B cell (primary cell): ENCODE measurements around the gene UGT3A1. TPM values are rescaled to one million over a fixed set of nuclear protein-coding genes. Genes with fewer than 3 reads are reported as not detected.

ENCODE experiments used
- ATAC-seq: fragments of 200-7000 bp; cut with Tn5 transposase; one replicate; pipeline ENCODE4 v1.10.0; 2021; ENCODE audit warnings: low read depth, mild to moderate bottlenecking, moderate number of reproducible peaks, moderate library complexity
- CTCF ChIA-PET: fragments of 350-600 bp; sonication (Branson Sonifier 250); formaldehyde crosslinking; loops from one replicate; lab custom pipeline; 2021; ENCODE audit warnings: antibody characterized with exemption, inconsistent platforms; lab: Charles Lee
- POLR2A ChIA-PET: fragments of 350-600 bp; sonication (Branson Sonifier 250); formaldehyde crosslinking; loops from one replicate; lab custom pipeline; 2021; ENCODE audit warnings: antibody characterized with exemption; lab: Charles Lee
- DNase-seq: peaks from one replicate; pipeline ENCODE4 v3.0.0; 2013
- H2AFZ ChIP-seq: 2 replicates; pipeline ENCODE4 v1.6.1; 2012; ENCODE audit warnings: mild to moderate bottlenecking, low read depth, low read length; ENCODE audit not compliant: insufficient read depth, poor library complexity, severe bottlenecking
- H3K27ac ChIP-seq, 2 donors: 1 replicate in 1 of 2; 2 replicates in 1 of 2; pipeline ENCODE4 v1.5.1; 2012 to 2013; ENCODE audit warnings: low read length in 2 of 2, mild to moderate bottlenecking in 2 of 2, moderate library complexity in 1 of 2
- H3K27me3 ChIP-seq, 4 experiments: fragments of 200-600 bp in 1 of 4; sonication (generic) in 1 of 4; replicated peaks in 1 of 4; 1 replicate in 2 of 4; 2 replicates in 2 of 4; pipeline versions ENCODE4 v1.6.1 to v1.7.0; 2013 to 2016; ENCODE audit warnings: low read length in 3 of 4, mild to moderate bottlenecking in 2 of 4, mixed read lengths in 1 of 4, moderate library complexity in 1 of 4; ENCODE audit not compliant: insufficient read depth in 4 of 4, control insufficient read depth in 3 of 4; ENCODE audit errors: control extremely low read depth in 1 of 4
- H3K36me3 ChIP-seq, 2 experiments: replicated peaks in 1 of 2; 1 replicate in 1 of 2; 2 replicates in 1 of 2; pipeline versions ENCODE4 v1.6.1 to v1.7.1; 2013; ENCODE audit warnings: low read length in 1 of 2; ENCODE audit not compliant: insufficient read depth in 2 of 2, control insufficient read depth in 1 of 2; ENCODE audit errors: control extremely low read depth in 1 of 2, extremely low read depth in 1 of 2
- H3K4me1 ChIP-seq, 2 donors: fragments of 200-600 bp in 1 of 2; sonication (generic) in 1 of 2; 1 replicate in 1 of 2; 2 replicates in 1 of 2; pipeline versions ENCODE4 v1.5.1 to v1.6.1; 2013 to 2017; ENCODE audit warnings: low read length in 2 of 2; ENCODE audit not compliant: control insufficient read depth in 2 of 2, insufficient read depth in 2 of 2
- H3K4me2 ChIP-seq: replicated peaks from 2 replicates; pipeline ENCODE3; 2012; ENCODE audit warnings: mild to moderate bottlenecking, low read depth, low read length; ENCODE audit not compliant: poor library complexity, severe bottlenecking
- H3K4me3 ChIP-seq, 5 experiments: fragments of 200-600 bp in 1 of 5; sonication (generic) in 1 of 5; 1 replicate in 3 of 5; 2 replicates in 2 of 5; pipeline versions ENCODE4 v1.5.1 to v1.7.0; 2011 to 2016; ENCODE audit warnings: low read length in 4 of 5, mild to moderate bottlenecking in 4 of 5, low read depth in 2 of 5, control low read depth in 1 of 5, moderate library complexity in 1 of 5; ENCODE audit not compliant: insufficient read depth in 1 of 5; ENCODE audit errors: control extremely low read depth in 1 of 5, extremely low read depth in 1 of 5
- H3K79me2 ChIP-seq: fragments of 200-600 bp; sonication (generic); one replicate; pipeline ENCODE4 v1.6.0; 2016; ENCODE audit warnings: low read length; ENCODE audit not compliant: control insufficient read depth, insufficient read depth
- H3K9ac ChIP-seq: fragments of 200-600 bp; sonication (generic); 2 replicates; pipeline ENCODE4 v1.6.1; 2017; ENCODE audit warnings: mild to moderate bottlenecking, low read length, moderate library complexity
- H3K9me3 ChIP-seq, 3 donors: one replicate each; pipeline versions ENCODE4 v1.6.1 to v1.7.1; 2013; ENCODE audit warnings: low read length in 2 of 3; ENCODE audit not compliant: control insufficient read depth in 2 of 3, insufficient read depth in 1 of 3; ENCODE audit errors: control extremely low read depth in 1 of 3
- H4K20me1 ChIP-seq: 2 replicates; pipeline ENCODE4 v1.6.0; 2012; ENCODE audit warnings: mild to moderate bottlenecking, low read length; ENCODE audit not compliant: insufficient read depth, control insufficient read depth, poor library complexity, severe bottlenecking
- H3K27ac Mint-ChIP-seq: one replicate; pipeline ENCODE4 v1.8.0; 2021; ENCODE audit warnings: mixed read lengths
- H3K27me3 Mint-ChIP-seq: one replicate; pipeline ENCODE4 v1.8.0; 2021; ENCODE audit warnings: mixed read lengths
- H3K4me1 Mint-ChIP-seq: one replicate; pipeline ENCODE4 v1.8.0; 2021; ENCODE audit warnings: mixed read lengths
- H3K4me3 Mint-ChIP-seq: one replicate; pipeline ENCODE4 v1.8.0; 2021; ENCODE audit warnings: mixed read lengths
- H3K9me3 Mint-ChIP-seq: one replicate; pipeline ENCODE4 v1.8.0; 2022; ENCODE audit warnings: mixed read lengths; ENCODE audit not compliant: insufficient read depth
- CTCF ChIP-seq: fragments of 200-600 bp; IDR thresholded peaks from one replicate; pipeline ENCODE4 v1.8.0; 2022; ENCODE audit warnings: antibody characterized with exemption, mild to moderate bottlenecking
- EZH2 ChIP-seq: IDR thresholded peaks from 2 replicates; pipeline ENCODE4 v1.6.1; 2012; ENCODE audit warnings: borderline replicate concordance, low read depth, mild to moderate bottlenecking, moderate library complexity, low read length; ENCODE audit not compliant: insufficient read depth, poor library complexity, severe bottlenecking
- WGBS: methylation state at CpG from one replicate; pipeline ENCODE4 v1.1.5; 2013; ENCODE audit warnings: missing lambda C conversion rate; ENCODE audit not compliant: insufficient coverage; 5-methylcytosine and 5-hydroxymethylcytosine counted together
- intact Hi-C: fragments of 100-400 bp; cut with micrococcal nuclease; formaldehyde crosslinking; loops from one replicate; pipeline ENCODE4 v1.10.0; 2022
- polyA plus RNA-seq: library from polyadenylated mRNA; depleted of rRNA; stranded (reverse); fragments of >200 nt; gene quantifications from 2 replicates; pipeline ENCODE4 v1.2.3, GENCODE V29; 2012
- total RNA-seq, 2 donors: library from RNA; stranded (reverse); fragments of 120-200 nt in 1 of 2; gene quantifications; 1 replicate in 1 of 2; 2 replicates in 1 of 2; pipeline versions ENCODE4 v1.2.3 to v1.2.4, GENCODE V29; 2013 to 2022

UGT3A1 gene
- total and polyA plus RNA-seq, 2 donors (not counting 1 experiment from before 2014, with no cell fraction given), result not detected

DNA sequence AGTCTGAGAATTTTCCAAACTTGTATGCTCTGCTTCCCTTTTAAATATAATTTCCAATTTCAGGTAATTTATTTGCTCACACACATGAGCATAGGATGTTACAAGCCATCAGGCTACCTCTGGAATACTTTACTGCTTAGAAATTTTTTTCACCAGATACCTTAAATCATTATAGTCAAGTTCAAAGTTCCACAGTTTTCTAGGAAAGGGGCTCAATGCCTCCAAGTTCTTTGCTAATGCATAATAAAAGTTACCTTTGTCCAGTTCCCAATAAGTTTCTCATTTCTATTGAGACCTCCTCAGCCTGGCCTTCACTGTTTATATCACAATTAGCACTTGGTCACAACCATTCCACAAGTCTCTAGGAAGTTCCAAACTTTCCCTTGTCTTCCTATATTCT lies 16.2 kb upstream of the UGT3A1 start:
- H3K4me2 ChIP-seq, result no peak overlapping the region
- intact Hi-C loops, result no loop called here
- no peaks in the 10 kb centered on the region for H3K36me3 ChIP-seq
- ATAC-seq (no peak), DNase-seq (no peak)
- Mint-ChIP-seq H3K9me3 (peaks cover 13% of the 10 kb centered on the region), H3K27me3 (no peaks in the 10 kb centered on the region), H3K4me3 (no peak overlapping the region), H3K4me1 (no peaks in the 10 kb centered on the region), H3K27ac (no peak overlapping the region)
- H3K27ac ChIP-seq, result no peak overlapping the region
- no peak overlapping the region for H2AFZ ChIP-seq
- POLR2A ChIA-PET, result no interaction called here
- TF ChIP-seq EZH2, result no peak
- TF ChIP-seq CTCF, result no peak
- no peaks in the 10 kb centered on the region for H3K27me3 ChIP-seq
- no peaks in the 10 kb centered on the region for H4K20me1 ChIP-seq
- no peaks in the 10 kb centered on the region for H3K79me2 ChIP-seq
- H3K9me3 ChIP-seq, result peaks cover 2 to 12% (median 8%) of the 10 kb centered on the region in 3 donors
- H3K4me3 ChIP-seq, result no peak overlapping the region
- H3K9ac ChIP-seq, result no peak overlapping the region
- H3K4me1 ChIP-seq, result no peaks in the 10 kb centered on the region
- CTCF ChIA-PET, result no interaction called here

DNA sequence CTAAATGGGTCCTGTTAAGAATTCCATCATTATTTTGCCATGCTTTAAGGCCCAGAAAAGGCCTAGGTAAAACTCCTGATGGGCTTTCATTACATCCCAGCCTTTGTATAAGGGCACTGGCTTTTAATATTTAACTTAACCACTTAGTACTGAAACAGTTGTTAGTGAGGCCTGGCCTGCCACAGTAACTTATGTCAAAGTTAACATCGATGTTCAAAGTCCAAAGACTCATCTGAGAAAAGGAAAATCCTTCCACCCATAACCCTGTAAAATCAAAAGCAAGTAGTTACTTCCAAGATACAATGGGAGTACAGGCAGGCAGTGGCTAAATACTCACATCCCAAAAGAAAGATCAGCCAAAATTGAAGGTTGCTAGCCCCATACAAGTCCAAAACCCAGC lies 15.0 kb upstream of the UGT3A1 start:
- DNase-seq, result no peak
- 100% methylated on average over 1 of the region's 1 CpG for WGBS
- Mint-ChIP-seq H3K4me3 (no peak overlapping the region), H3K4me1 (no peaks in the 10 kb centered on the region), H3K9me3 (peaks cover 13% of the 10 kb centered on the region), H3K27ac (no peak overlapping the region), H3K27me3 (no peaks in the 10 kb centered on the region)
- H4K20me1 ChIP-seq, result no peaks in the 10 kb centered on the region
- H3K4me1 ChIP-seq, result no peaks in the 10 kb centered on the region
- H3K9me3 ChIP-seq, result peaks cover 2 to 12% (median 8%) of the 10 kb centered on the region in 3 donors
- no peak overlapping the region for H3K9ac ChIP-seq
- intact Hi-C loops, result no loop called here
- no peaks in the 10 kb centered on the region for H3K27me3 ChIP-seq
- H3K79me2 ChIP-seq, result no peaks in the 10 kb centered on the region
- H3K4me3 ChIP-seq, result no peak overlapping the region
- CTCF ChIA-PET, result no interaction called here
- no peak overlapping the region for H3K4me2 ChIP-seq
- no peak overlapping the region for H3K27ac ChIP-seq
- no peak for ATAC-seq
- H3K36me3 ChIP-seq, result no peaks in the 10 kb centered on the region
- TF ChIP-seq CTCF (no peak), EZH2 (no peak)
- no peak overlapping the region for H2AFZ ChIP-seq
- POLR2A ChIA-PET, result no interaction called here
